Left ventricle myocardium superior (tissue), 1 donor: ENCODE data around the gene NXF3. TPM values are rescaled to one million over a fixed set of nuclear protein-coding genes. Genes with fewer than 3 reads are reported as not detected.
"Not testable (repeated sequence)": the region's sequence is repeated elsewhere in the genome, so short reads cannot be mapped to it uniquely, and the experiment has no call there.

ENCODE experiments used
- ATAC-seq: fragments of 200-7000 bp; cut with Tn5 transposase; one replicate; pipeline ENCODE4 v1.9.1; 2020; ENCODE audit warnings: mild to moderate bottlenecking, moderate library complexity
- DNase-seq: peaks from one replicate; pipeline ENCODE4 v3.0.0-alpha.2; 2020
- intact Hi-C: fragments of 100-400 bp; cut with micrococcal nuclease; formaldehyde crosslinking; loops from one replicate; pipeline ENCODE4 v1.11.0; 2022
- total RNA-seq: library from RNA; stranded (reverse); fragmentation: NEBNext Ultra II Directional; extraction: Animal tissue kit (Norgen Biotek cat#: 25700); gene quantifications from one replicate; pipeline ENCODE4 v1.2.1, GENCODE V29; 2021
- donor health status: DM: no; HTN: yes; CAD: no; lungs with severe emphysema.

NXF3 gene
- total RNA-seq, 1 donor from 2014 or later = 0.20 TPM

- ATAC-seq = no peak
- DNase-seq = no peak
- intact Hi-C loops = no loop called here
Observed at GRCh38 chrX:103061486-103061885, 31.5 kb downstream of the NXF3 start.

DNA sequence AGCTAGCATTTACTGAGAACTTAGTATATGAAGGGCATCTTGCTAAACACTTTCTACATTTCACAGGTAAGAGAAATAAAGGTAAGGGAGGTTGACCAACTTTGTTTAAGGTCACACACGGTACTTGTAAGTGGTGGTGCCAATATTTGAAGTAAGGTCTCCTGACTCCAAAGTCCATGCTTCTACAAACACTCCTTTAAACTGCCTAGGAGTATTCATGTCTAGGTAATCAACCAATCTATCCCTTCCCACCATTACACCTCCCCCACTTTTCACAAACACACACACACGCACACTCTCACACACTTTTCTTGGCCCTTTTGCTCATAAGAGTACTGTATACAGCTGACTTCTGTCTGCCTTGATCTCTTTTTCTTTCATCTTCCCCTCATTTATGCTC lies 36.0 kb downstream of the NXF3 start:
- ATAC-seq = no peak
- no peak for DNase-seq
- intact Hi-C loops = no loop called here

- ATAC-seq = no peak
- intact Hi-C loops = no loop called here
- no peak for DNase-seq
Observed at GRCh38 chrX:103052625-103053024, 40.3 kb downstream of the NXF3 start.

GRCh38 chrX:103051260-103051789 lies 41.6 kb downstream of the NXF3 start:
- intact Hi-C loops = no loop called here
- no peak for DNase-seq
- no peak for ATAC-seq

- DNase-seq, ATAC-seq, intact Hi-C loops: not testable (repeated sequence)
Observed at GRCh38 chrX:103033371-103033770, 59.6 kb downstream of the NXF3 start.

Other genes starting within 250 kb of the NXF3 start
- not detected for gene RAB40AL, start 155.9 kb downstream of the NXF3 start, total RNA-seq
- gene BEX1, start 29.0 kb downstream of the NXF3 start, total RNA-seq = 0.50 TPM
- 29.6 TPM for gene BEX4, start 122.0 kb upstream of the NXF3 start, total RNA-seq
- 37.5 TPM for gene TCEAL8, start 162.0 kb upstream of the NXF3 start, total RNA-seq
- gene TCEAL5, start 183.6 kb upstream of the NXF3 start, total RNA-seq = 0.22 TPM
- 1.3 TPM for gene BEX2, start 217.8 kb upstream of the NXF3 start, total RNA-seq
- gene TCEAL7, start 237.1 kb upstream of the NXF3 start, total RNA-seq = 4.0 TPM